ENCODE results near the gene LRRFIP2.

The LRRFIP2 gene

GRCh38 chr3:37017683-37018082, 156.7 kb downstream of the LRRFIP2 start:
- no peak for DNase-seq

- DNase-seq: no peak
Measured at GRCh38 chr3:37016903-37017302, 157.5 kb downstream of the LRRFIP2 start.

GRCh38 chr3:37015642-37016041, 158.7 kb downstream of the LRRFIP2 start:
- DNase-seq: no peak

GRCh38 chr3:37014620-37015019, 159.8 kb downstream of the LRRFIP2 start:
- DNase-seq: no peak
